Hepatocyte (in vitro differentiated cells): ENCODE measurements around the gene PISD. TPM values are rescaled to one million over a fixed set of nuclear protein-coding genes. Genes with fewer than 3 reads are reported as not detected.

Experiments used
- DNase-seq: peaks from one replicate; pipeline ENCODE4 v3.0.0-alpha.2; 2016; ENCODE audit warnings: low spot score
- H2AFZ ChIP-seq: fragments of 200-600 bp; sonication (generic); 2 replicates; pipeline ENCODE4 v1.6.0; 2016; ENCODE audit warnings: antibody characterized with exemption, mild to moderate bottlenecking
- H3K27ac ChIP-seq: fragments of 200-600 bp; sonication (generic); 2 replicates; pipeline ENCODE4 v1.5.1; 2016; ENCODE audit warnings: mild to moderate bottlenecking
- H3K27me3 ChIP-seq: fragments of 200-600 bp; sonication (generic); 2 replicates; pipeline ENCODE4 v1.6.1; 2016
- H3K36me3 ChIP-seq: fragments of 200-600 bp; sonication (generic); replicated peaks from 2 replicates; pipeline ENCODE4 v1.5.1; 2016; ENCODE audit warnings: low read depth; ENCODE audit not compliant: insufficient read depth
- H3K4me1 ChIP-seq: fragments of 200-600 bp; sonication (generic); 2 replicates; pipeline ENCODE4 v1.5.1; 2016; ENCODE audit warnings: mild to moderate bottlenecking, moderate library complexity; ENCODE audit not compliant: insufficient read depth
- H3K4me2 ChIP-seq: fragments of 200-600 bp; sonication (generic); 2 replicates; pipeline ENCODE4 v1.6.0; 2016
- H3K4me3 ChIP-seq: fragments of 200-600 bp; sonication (generic); 2 replicates; pipeline ENCODE4 v1.5.1; 2016; ENCODE audit warnings: mild to moderate bottlenecking
- H3K79me2 ChIP-seq: fragments of 200-600 bp; sonication (generic); 2 replicates; pipeline ENCODE4 v1.6.0; 2017; ENCODE audit warnings: mild to moderate bottlenecking
- H3K9me2 ChIP-seq: fragments of 200-600 bp; sonication (generic); replicated peaks from 2 replicates; pipeline ENCODE4 v1.6.0; 2017; ENCODE audit warnings: mild to moderate bottlenecking; ENCODE audit not compliant: insufficient read depth
- H3K9me3 ChIP-seq: fragments of 200-600 bp; sonication (generic); 2 replicates; pipeline ENCODE4 v1.5.1; 2016; ENCODE audit warnings: low read depth, mild to moderate bottlenecking
- H4K20me1 ChIP-seq: fragments of 200-600 bp; sonication (generic); 2 replicates; pipeline ENCODE4 v1.6.0; 2016; ENCODE audit warnings: mild to moderate bottlenecking; ENCODE audit not compliant: insufficient read depth, poor library complexity, severe bottlenecking
- EZH2 ChIP-seq: fragments of 200-600 bp; sonication (generic); IDR thresholded peaks from 2 replicates; pipeline ENCODE4 v1.6.1; 2016; ENCODE audit warnings: antibody characterized with exemption, mild to moderate bottlenecking, borderline replicate concordance
- EZH2phosphoT487 ChIP-seq: fragments of 200-600 bp; sonication (generic); IDR thresholded peaks from one replicate; pipeline ENCODE4 v1.6.1; 2018; ENCODE audit warnings: antibody characterized with exemption, mild to moderate bottlenecking, low read depth, moderate library complexity; ENCODE audit not compliant: unreplicated experiment, severe bottlenecking
- WGBS: methylation state at CpG from one replicate; pipeline ENCODE4 v1.1.6; 2016; ENCODE audit warnings: low lambda C conversion rate; ENCODE audit errors: missing lambda C conversion rate; 5-methylcytosine and 5-hydroxymethylcytosine counted together
- polyA plus RNA-seq: library from polyadenylated mRNA; unstranded; fragments of >200 nt; fragmentation: Nextera tagmentation; extraction: Ambion mirVana; gene quantifications from 2 replicates; pipeline ENCODE4 v1.2.1, GENCODE V29; 2016
- total RNA-seq: library from RNA; depleted of rRNA; stranded (reverse); fragments of >200 nt; gene quantifications from 2 replicates; pipeline ENCODE4 v1.2.3, GENCODE V29; 2014
- TF ChIP-seq, protein P1 (sequence below): fragments of 200-600 bp; sonication (generic); IDR thresholded peaks from 2 replicates; pipeline ENCODE4 v1.5.1; 2016; ENCODE audit warnings: antibody characterized with exemption, mild to moderate bottlenecking; ENCODE audit not compliant: poor library complexity

Gene PISD
- total and polyA plus RNA-seq, 2 experiments from 2014 or later: 46.2 to 62.9 TPM

GRCh38 chr22:31613286-31613903 is 48.6 kb downstream of the PISD start:
- no peak for DNase-seq
- Histone ChIP-seq H3K27me3 (no peaks in the 10 kb centered on the region), H3K9me3 (no peaks in the 10 kb centered on the region), H3K4me1 (peaks cover 7% of the 10 kb centered on the region), H3K4me3 (no peak overlapping the region), H3K36me3 (no peaks in the 10 kb centered on the region), H3K9me2 (no peaks in the 10 kb centered on the region), H3K27ac (no peak overlapping the region), H4K20me1 (no peaks in the 10 kb centered on the region), H3K4me2 (no peak overlapping the region), H2AFZ (no peak overlapping the region), H3K79me2 (no peaks in the 10 kb centered on the region)
- WGBS: 93% methylated on average over 23 of the region's 23 CpGs
- TF ChIP-seq EZH2 (no peak), EZH2phosphoT487 (no peak)
- TF ChIP-seq, protein P1, sequence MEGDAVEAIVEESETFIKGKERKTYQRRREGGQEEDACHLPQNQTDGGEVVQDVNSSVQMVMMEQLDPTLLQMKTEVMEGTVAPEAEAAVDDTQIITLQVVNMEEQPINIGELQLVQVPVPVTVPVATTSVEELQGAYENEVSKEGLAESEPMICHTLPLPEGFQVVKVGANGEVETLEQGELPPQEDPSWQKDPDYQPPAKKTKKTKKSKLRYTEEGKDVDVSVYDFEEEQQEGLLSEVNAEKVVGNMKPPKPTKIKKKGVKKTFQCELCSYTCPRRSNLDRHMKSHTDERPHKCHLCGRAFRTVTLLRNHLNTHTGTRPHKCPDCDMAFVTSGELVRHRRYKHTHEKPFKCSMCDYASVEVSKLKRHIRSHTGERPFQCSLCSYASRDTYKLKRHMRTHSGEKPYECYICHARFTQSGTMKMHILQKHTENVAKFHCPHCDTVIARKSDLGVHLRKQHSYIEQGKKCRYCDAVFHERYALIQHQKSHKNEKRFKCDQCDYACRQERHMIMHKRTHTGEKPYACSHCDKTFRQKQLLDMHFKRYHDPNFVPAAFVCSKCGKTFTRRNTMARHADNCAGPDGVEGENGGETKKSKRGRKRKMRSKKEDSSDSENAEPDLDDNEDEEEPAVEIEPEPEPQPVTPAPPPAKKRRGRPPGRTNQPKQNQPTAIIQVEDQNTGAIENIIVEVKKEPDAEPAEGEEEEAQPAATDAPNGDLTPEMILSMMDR: no peak

DNA sequence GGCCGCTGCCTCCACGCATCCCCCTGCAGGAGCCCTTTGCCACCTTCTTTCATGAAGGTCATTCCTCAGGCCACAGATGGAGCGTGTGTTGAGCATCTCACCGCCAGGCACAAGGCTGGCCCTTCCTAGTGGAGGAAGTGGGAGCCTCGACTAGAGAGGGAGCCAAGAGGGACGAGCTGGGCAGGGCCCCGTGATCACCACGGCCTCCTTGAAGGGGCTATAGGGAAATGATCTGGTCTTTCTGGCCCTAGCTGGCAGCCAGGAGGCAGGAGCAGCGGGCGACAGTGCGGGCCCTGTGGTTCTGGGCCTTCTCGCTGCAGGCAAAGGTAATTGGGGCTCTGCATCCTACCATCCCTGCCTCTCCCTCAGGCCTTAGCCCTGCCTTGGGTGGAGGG is 49.1 kb downstream of the PISD start:
- Histone ChIP-seq H3K36me3 (no peaks in the 10 kb centered on the region), H3K4me2 (no peak overlapping the region), H2AFZ (no peak overlapping the region), H3K9me2 (no peaks in the 10 kb centered on the region), H4K20me1 (no peaks in the 10 kb centered on the region), H3K4me1 (peaks cover 7% of the 10 kb centered on the region), H3K27me3 (no peaks in the 10 kb centered on the region), H3K9me3 (no peaks in the 10 kb centered on the region), H3K4me3 (no peak overlapping the region), H3K79me2 (no peaks in the 10 kb centered on the region), H3K27ac (no peak overlapping the region)
- TF ChIP-seq, protein P1: no peak
- TF ChIP-seq EZH2 (no peak), EZH2phosphoT487 (no peak)
- DNase-seq: no peak
- 93% methylated on average over 12 of the region's 12 CpGs for WGBS

- Histone ChIP-seq H3K9me3 (no peaks in the 10 kb centered on the region), H2AFZ (no peak overlapping the region), H4K20me1 (no peaks in the 10 kb centered on the region), H3K27me3 (no peaks in the 10 kb centered on the region), H3K4me1 (peaks cover 4% of the 10 kb centered on the region), H3K9me2 (no peaks in the 10 kb centered on the region), H3K27ac (no peak overlapping the region), H3K36me3 (no peaks in the 10 kb centered on the region), H3K4me3 (no peak overlapping the region), H3K79me2 (no peaks in the 10 kb centered on the region), H3K4me2 (no peak overlapping the region)
- no peak for DNase-seq
- 77% methylated on average over 16 of the region's 16 CpGs for WGBS
- no peak for TF ChIP-seq EZH2
- TF ChIP-seq, protein P1: no peak
- TF ChIP-seq EZH2phosphoT487: no peak
Measured at GRCh38 chr22:31611061-31611760, 50.8 kb downstream of the PISD start.
